ENCODE measurements around the gene MED15.

DNA sequence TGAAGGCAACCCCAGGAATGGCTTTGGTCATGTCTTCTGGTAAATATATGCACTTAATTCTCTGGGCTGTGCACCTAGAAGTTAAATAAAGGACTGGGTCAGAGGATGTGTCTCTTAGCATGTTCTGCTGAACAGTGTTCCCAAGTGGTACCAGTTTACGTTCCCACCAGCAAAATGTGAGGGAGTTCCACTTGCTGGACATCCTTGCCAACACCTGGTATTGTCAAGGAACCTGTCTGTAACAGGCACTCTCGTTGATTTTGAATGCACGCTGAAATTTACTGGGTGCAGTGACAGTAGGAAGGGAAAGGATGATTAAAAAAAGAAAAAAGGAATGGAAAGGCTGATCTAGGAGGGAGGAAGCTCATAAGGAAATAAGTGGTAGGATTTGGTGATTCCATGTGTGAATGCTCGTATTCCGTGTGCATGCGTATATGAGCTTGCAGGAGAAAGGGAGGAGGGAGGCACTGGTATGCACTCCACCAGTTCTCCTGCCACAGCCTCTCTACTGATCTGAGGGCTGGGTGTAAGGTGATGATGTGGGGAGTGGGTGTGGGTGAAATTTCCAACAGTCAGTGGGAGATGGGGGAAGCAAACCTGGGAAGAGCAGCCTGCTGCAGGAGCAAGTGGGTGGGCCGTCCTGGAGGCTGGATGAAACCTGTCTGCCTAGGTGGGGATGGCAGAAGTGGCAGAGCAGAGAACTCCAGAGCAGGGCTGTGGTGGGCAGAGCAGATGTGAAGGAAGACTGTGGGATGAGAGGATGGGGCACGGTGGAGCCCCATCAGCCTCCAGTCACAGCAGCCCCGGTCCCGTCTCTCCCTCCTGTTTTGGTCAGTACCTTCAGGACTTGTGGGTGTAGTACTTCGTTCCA is 15.0 kb downstream of the MED15 start:
- TF ChIP-seq EZH2 (IDR thresholded peaks at IDR 0.05) (no peak), POLR2AphosphoS5 (IDR thresholded peaks at IDR 0.05; ENCODE audit: borderline replicate concordance, low read depth, low read length) (no peak)

All from SK-N-MC (cell line).